Sigmoid colon (tissue), 4 donors: ENCODE data around the gene NOL3.

Experiments used
- CTCF ChIP-seq, 4 experiments: fragments of 450-650 bp in 3 of 4; fragments of 200-600 bp in 1 of 4; IDR thresholded peaks; one replicate each; pipeline ENCODE4 v1.5.1; 2016 to 2019; ENCODE audit warnings: antibody characterized with exemption in 4 of 4, mild to moderate bottlenecking in 3 of 4, moderate library complexity in 2 of 4
- POLR2A ChIP-seq, 2 donors: fragments of 450-650 bp; IDR thresholded peaks; one replicate each; pipeline ENCODE4 v1.6.1; 2016; ENCODE audit warnings: antibody characterized with exemption in 2 of 2, mild to moderate bottlenecking in 2 of 2, moderate library complexity in 2 of 2
- POLR2AphosphoS5 ChIP-seq, 4 donors: sonication (generic); formaldehyde crosslinking; IDR thresholded peaks; one replicate each; pipeline ENCODE4 v1.6.1; 2017; ENCODE audit warnings: antibody characterized with exemption in 4 of 4

- no peak for TF ChIP-seq POLR2A (IDR thresholded peaks at IDR 0.05)
- no peak for TF ChIP-seq CTCF (IDR thresholded peaks at IDR 0.05)
- no peak for TF ChIP-seq POLR2AphosphoS5 (IDR thresholded peaks at IDR 0.05)
Measured at GRCh38 chr16:67209565-67209964, 39.2 kb downstream of the NOL3 start.
